GM20000 (cell line): ENCODE data around the gene OLFML2B.

Experiments used
- DNase-seq: peaks from one replicate; pipeline ENCODE4 v3.0.0; 2012; ENCODE audit warnings: low spot score
- CTCF ChIP-seq: IDR thresholded peaks from 2 replicates; pipeline ENCODE4 v1.5.1; 2012; ENCODE audit warnings: mild to moderate bottlenecking, control low read depth; ENCODE audit errors: extremely low read depth, missing control alignments

OLFML2B gene

GRCh38 chr1:161949548-161949947 lies 74.1 kb downstream of the OLFML2B start:
- no peak for TF ChIP-seq CTCF
- no peak for DNase-seq

GRCh38 chr1:161948435-161948834 lies 75.2 kb downstream of the OLFML2B start:
- no peak for DNase-seq
- TF ChIP-seq CTCF, result no peak

- no peak for DNase-seq
- no peak for TF ChIP-seq CTCF
Measured at GRCh38 chr1:161946071-161946987, 77.3 kb downstream of the OLFML2B start.

- no peak for TF ChIP-seq CTCF
- no peak for DNase-seq
Measured at GRCh38 chr1:161945306-161946060, 78.2 kb downstream of the OLFML2B start.

GRCh38 chr1:161944381-161944780 lies 79.3 kb downstream of the OLFML2B start:
- DNase-seq, result no peak
- no peak for TF ChIP-seq CTCF

GRCh38 chr1:161943737-161944136 lies 79.9 kb downstream of the OLFML2B start:
- TF ChIP-seq CTCF, result no peak
- DNase-seq, result no peak
